Measurements from ENCODE around the gene WAC.

DNA sequence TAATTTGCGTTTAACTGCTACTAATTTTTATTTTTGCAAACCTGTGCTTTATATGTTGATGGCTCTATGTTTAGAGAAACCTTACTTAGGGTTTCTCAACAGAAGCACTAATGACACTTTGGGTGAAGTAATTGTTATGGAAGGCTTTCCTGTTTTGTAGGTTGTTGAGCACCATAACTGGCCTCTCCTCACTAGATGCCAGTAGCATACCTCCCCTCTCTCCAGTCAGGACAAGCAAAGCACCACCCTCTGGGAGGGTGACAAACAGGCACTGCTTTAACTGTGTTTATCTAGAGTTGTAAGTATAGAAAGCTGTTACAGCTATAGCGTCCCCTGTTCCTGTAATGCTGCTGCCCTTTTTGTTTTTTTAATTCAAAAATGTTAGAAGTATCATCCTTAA lies 60.9 kb downstream of the WAC start:
- TF ChIP-seq ZNF384 (IDR thresholded peaks at IDR 0.05) = no peak
- no peak for TF ChIP-seq HDGF (IDR thresholded peaks at IDR 0.05; ENCODE audit: borderline replicate concordance)
- TF ChIP-seq SP1 (IDR thresholded peaks at IDR 0.05) = no peak
- TF ChIP-seq FOXK2 (IDR thresholded peaks at IDR 0.05) = no peak
- no peak for TF ChIP-seq NFRKB (IDR thresholded peaks at IDR 0.05)
- TF ChIP-seq FOXM1 (IDR thresholded peaks at IDR 0.05; ENCODE audit: borderline replicate concordance) = no peak
- no peak for TF ChIP-seq SUZ12 (IDR thresholded peaks at IDR 0.05)
- no peak for TF ChIP-seq FOXA1 (IDR thresholded peaks at IDR 0.05)
- no peak for TF ChIP-seq ARNT (IDR thresholded peaks at IDR 0.05)
